ENCODE results near the gene PXN. TPM values are rescaled to one million over a fixed set of nuclear protein-coding genes. Genes with fewer than 3 reads are reported as not detected.

PXN gene
- total RNA-seq, 4 donors from 2014 or later, result 36.3 to 54.0 (median 49.8) TPM

DNA sequence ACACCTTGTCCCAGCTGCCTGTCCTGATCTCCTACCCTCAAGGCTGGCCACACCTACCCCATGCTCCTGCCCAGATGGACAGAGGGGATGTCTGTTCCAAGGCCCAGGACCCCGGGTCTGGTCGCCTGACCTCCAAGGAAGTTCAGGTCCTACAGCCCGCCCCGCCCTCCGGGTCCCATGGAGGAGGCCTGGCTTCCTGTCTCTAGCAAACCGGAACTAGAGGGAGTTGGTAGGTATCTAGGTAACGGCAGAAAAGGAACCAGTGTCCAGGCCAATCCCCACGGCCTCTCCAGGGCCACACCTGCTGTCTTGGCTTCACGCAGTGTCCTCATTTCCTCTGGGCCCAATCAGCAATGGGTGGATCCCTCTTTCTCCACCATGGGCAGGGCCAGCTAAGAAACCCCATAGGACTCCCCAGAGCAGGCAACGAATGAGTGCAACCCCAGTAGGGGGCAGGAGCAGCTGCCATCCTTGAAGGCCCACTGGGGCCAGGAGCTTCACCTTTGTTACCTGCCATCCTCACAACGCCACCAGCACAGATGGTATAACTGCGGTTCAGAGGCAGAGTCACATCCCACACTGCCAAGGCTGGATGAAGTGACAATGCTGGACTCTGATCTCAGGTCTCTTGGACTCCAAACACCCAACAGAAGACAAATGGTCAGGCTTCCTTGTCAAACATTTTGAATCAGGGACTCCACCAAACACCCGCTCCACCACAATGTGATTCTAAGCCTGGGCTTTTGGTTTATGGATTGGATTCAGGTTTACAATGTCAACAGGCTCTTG is 39.5 kb downstream of the PXN start:
- 42 to 49% methylated on average over 9 to 13 of the region's 13 CpGs for WGBS, 2 donors
- DNase-seq (ENCODE audit: low spot score in 2 of 2), result no peak
- intact Hi-C loops (cut with DNase I; ENCODE audit: low total_unique reads), result no loop called here

DNA sequence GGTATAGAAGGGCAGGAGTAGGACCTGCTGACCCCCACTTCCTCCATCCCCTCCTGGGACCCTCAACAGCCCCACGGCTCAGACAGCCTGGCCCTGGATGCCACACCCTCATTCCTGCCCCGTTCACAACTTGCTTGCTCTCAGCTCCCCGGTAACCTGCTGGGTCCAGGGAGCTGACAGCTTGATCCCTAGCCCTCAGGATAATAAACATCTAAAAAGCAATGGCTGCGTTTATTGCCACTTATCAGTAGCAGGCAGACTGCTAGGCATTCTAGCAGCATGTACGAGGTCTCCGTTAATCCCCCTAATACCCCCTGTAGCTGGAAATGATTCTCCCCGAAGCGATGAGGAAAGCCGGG is 40.4 kb downstream of the PXN start:
- H3K4me3 ChIP-seq (ENCODE audit: low read depth, poor library complexity, severe bottlenecking), result no peak overlapping the region
- intact Hi-C loops (cut with DNase I; ENCODE audit: low total_unique reads), result no loop called here
- no peak for DNase-seq (ENCODE audit: low spot score in 2 of 2)
- 30 to 33% methylated on average over 9 of the region's 9 CpGs for WGBS, 2 donors
- TF ChIP-seq, protein P1, sequence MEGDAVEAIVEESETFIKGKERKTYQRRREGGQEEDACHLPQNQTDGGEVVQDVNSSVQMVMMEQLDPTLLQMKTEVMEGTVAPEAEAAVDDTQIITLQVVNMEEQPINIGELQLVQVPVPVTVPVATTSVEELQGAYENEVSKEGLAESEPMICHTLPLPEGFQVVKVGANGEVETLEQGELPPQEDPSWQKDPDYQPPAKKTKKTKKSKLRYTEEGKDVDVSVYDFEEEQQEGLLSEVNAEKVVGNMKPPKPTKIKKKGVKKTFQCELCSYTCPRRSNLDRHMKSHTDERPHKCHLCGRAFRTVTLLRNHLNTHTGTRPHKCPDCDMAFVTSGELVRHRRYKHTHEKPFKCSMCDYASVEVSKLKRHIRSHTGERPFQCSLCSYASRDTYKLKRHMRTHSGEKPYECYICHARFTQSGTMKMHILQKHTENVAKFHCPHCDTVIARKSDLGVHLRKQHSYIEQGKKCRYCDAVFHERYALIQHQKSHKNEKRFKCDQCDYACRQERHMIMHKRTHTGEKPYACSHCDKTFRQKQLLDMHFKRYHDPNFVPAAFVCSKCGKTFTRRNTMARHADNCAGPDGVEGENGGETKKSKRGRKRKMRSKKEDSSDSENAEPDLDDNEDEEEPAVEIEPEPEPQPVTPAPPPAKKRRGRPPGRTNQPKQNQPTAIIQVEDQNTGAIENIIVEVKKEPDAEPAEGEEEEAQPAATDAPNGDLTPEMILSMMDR (IDR thresholded peaks at IDR 0.05), result no peak
- TF ChIP-seq POLR2A (IDR thresholded peaks at IDR 0.05), result no peak

More for the DNA sequence above, 39.5 kb downstream of the PXN start:
- no peak for TF ChIP-seq POLR2A (IDR thresholded peaks at IDR 0.05)
- TF ChIP-seq, protein P1 (IDR thresholded peaks at IDR 0.05), result no peak
- no peak overlapping the region for H3K4me3 ChIP-seq (ENCODE audit: low read depth, poor library complexity, severe bottlenecking)

DNA sequence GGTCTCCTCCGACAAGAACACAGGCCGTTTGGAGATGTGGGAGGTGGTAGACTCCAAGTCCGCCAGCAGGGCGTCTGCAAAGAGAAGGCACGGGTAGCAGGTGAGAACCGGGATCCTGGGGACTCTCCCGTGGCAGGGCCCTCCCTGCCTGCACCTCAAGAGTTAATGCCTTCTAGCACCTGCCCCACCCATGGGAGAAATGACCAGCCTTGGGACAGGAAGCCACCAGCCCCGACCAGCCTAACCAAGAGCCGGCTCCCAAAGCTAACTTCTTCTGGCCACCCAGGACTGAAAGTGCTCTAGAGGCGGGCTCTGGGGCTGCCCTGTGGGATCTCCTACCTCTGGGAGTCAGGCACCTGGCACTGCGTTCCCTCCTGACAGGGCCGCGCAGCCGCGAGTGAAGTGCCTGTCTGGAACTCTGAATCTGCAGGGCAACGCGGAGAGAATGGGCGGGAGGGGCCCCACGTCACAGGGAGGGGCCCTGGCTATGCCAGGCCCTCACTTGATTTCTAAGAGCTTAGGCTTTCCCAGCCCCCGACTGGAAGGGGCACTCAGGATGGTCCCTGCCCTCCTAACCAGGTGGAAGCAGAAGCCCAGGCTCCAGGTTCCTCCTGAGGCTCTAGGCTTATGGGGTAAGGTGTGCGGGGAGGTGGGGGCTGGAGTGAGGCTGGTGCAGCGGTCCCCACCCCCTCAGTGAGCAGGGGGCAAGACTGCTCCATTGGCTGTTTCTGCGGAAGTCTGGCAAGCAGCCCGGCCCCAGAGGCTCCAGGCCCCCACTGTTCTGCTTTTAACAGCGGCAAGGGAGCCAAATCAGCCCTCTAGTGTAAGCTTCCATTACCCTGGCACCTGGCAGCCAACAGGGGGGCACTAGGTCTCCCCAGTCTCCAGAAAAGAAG is 41.0 kb downstream of the PXN start:
- no peak overlapping the region for H3K4me3 ChIP-seq (ENCODE audit: low read depth, poor library complexity, severe bottlenecking)
- WGBS, 2 donors, result 30 to 42% methylated on average over 21 to 22 of the region's 25 CpGs
- no peak for DNase-seq (ENCODE audit: low spot score in 2 of 2)
- TF ChIP-seq, protein P1 (IDR thresholded peaks at IDR 0.05), result no peak
- TF ChIP-seq POLR2A (IDR thresholded peaks at IDR 0.05), result no peak
- intact Hi-C loops (cut with DNase I; ENCODE audit: low total_unique reads), result no loop called here

DNA sequence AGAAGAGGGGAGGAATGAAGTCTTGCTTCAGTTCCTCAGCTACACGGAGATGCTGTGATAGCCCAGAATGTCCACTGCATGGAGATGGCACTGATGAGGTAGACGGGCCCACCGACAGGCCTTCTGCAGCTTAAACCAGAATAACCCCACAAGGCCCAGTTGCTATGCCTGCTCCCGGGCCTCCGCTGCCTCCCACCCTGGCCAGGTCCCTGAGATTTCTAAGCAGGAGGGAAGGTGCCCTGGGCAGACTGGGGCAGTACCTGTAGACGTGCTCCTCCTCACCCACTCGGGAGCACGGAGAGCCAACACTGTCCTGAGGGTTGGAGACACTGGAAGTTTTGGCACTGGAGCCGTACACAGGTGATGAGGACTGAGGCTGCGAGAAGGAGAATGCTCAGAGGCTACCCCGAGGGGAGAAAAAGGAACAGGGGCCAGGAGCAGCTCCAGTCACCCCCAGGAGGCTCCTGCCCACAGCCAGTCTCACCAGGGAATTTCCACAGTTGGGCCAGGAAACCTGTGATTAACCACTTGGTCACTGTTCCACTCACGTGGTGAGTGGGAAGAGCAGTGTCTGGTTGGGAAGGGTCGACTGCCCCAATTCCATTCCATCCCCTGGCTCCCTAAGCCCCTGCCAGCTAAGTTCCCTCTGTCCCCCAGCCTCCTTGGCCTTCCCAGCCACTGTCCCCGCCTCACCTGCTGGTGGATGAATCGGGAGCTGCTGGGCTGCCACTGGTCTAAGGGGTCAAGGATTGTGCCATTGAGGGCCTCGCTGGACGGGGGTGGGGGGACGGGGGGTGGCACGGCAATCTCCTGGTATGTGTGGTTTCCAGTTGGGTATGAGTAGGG is 41.8 kb downstream of the PXN start:
- DNase-seq (ENCODE audit: low spot score in 2 of 2), result no peak
- WGBS, 2 donors, result 82 to 86% methylated on average over 17 to 19 of the region's 19 CpGs
- intact Hi-C loops (cut with DNase I; ENCODE audit: low total_unique reads), result no loop called here
- no peak overlapping the region for H3K4me3 ChIP-seq (ENCODE audit: low read depth, poor library complexity, severe bottlenecking)
- no peak for TF ChIP-seq POLR2A (IDR thresholded peaks at IDR 0.05)
- TF ChIP-seq, protein P1 (IDR thresholded peaks at IDR 0.05), result no peak

DNA sequence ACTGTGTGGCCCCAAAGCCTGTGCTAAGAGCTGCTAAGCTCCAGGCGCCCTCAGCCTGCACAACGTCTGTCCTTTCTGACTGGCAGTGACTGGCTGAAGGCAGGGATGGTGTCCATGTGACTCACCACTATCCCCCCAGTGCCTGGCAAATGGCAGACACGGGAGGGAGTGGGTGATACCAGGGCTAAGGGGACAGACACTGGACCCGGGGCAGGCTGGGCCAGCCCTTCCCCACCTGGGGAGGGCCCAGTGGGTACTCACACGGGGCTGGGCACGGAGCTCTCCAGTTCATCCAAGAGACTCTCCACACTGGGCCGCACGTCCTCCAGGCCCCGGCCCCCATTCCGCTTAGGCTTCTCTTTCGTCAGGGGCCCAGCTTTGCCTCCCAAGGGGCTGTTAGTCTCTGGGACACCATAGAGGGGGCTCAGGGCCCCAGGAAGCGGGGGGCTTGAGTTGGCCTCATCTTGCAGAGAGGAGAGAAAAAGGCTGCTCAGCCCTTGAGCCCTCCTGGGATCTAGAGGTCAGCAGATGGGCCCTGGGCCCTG is 43.2 kb downstream of the PXN start:
- no peak for DNase-seq (ENCODE audit: low spot score in 2 of 2)
- H3K4me3 ChIP-seq (ENCODE audit: low read depth, poor library complexity, severe bottlenecking), result no peak overlapping the region
- no peak for TF ChIP-seq POLR2A (IDR thresholded peaks at IDR 0.05)
- TF ChIP-seq, protein P1 (IDR thresholded peaks at IDR 0.05), result no peak
- WGBS, 2 donors, result 88 to 89% methylated on average over 12 of the region's 12 CpGs
- intact Hi-C loops (cut with DNase I; ENCODE audit: low total_unique reads), result no loop called here
